Dermis microvascular lymphatic vessel endothelial cell (primary cell): ENCODE data around the gene SCAI. TPM values are rescaled to one million over a fixed set of nuclear protein-coding genes. Genes with fewer than 3 reads are reported as not detected.
"Not testable (repeated sequence)": the region's sequence is repeated elsewhere in the genome, so short reads cannot be mapped to it uniquely, and the experiment has no call there.

Source experiments
- DNase-seq, 2 donors: peaks; one replicate each; pipeline versions ENCODE4 v3.0.0 to v3.0.0-alpha.2; 2010; ENCODE audit warnings: low read depth in 2 of 2
- total RNA-seq: library from RNA; depleted of rRNA; stranded (reverse); fragments of >200 nt; gene quantifications from 2 replicates; pipeline ENCODE4 v1.2.1, GENCODE V29; 2014

Gene SCAI
- total RNA-seq: 2.7 and 3.7 TPM in 2 replicates

GRCh38 chr9:125143377-125144090, at the start of gene SCAI:
Gene SCAI (minus strand): TSS chr9:125143528. CDS start chr9:125143437, 91 bp downstream.
- peak; percentile 94 to 99 for DNase-seq

GRCh38 chr9:125190361-125190801, 47.1 kb upstream of the SCAI start:
- peak in 1 of 2 donors; percentile 11 for DNase-seq

- DNase-seq: peak; percentile 90 to 97
These were observed 46.3 kb upstream of the SCAI start, which contains the start of gene PPP6C for GRCh38 chr9:125189361-125190289. Gene PPP6C (minus strand): TSS chr9:125189803. CDS start chr9:125189718, 85 bp downstream.

GRCh38 chr9:125189011-125189360, 45.7 kb upstream of the SCAI start:
- DNase-seq: peak in 1 of 2 donors; percentile 35

- DNase-seq: no peak
These were observed 40.2 kb upstream of the SCAI start for GRCh38 chr9:125183561-125183960.

- peak in 1 of 2 donors; percentile 70 for DNase-seq
These were observed 39.7 kb upstream of the SCAI start for GRCh38 chr9:125183054-125183453.

- DNase-seq: not testable (repeated sequence)
These were observed 38.4 kb upstream of the SCAI start for GRCh38 chr9:125181756-125182155.

GRCh38 chr9:125180876-125181275, 37.5 kb upstream of the SCAI start:
- DNase-seq: no peak

- DNase-seq: not testable (repeated sequence)
These were observed 36.4 kb upstream of the SCAI start for GRCh38 chr9:125179776-125180175.

GRCh38 chr9:125177888-125178287, 34.6 kb upstream of the SCAI start:
- DNase-seq: no peak

GRCh38 chr9:125176636-125177035, 33.3 kb upstream of the SCAI start:
- no peak for DNase-seq

- DNase-seq: peak; percentile 25 to 58
These were observed 28.9 kb upstream of the SCAI start for GRCh38 chr9:125172031-125172755.

- no peak for DNase-seq
These were observed 26.6 kb upstream of the SCAI start for GRCh38 chr9:125169895-125170294.

GRCh38 chr9:125166762-125167161, 23.4 kb upstream of the SCAI start:
- DNase-seq: no peak

- DNase-seq: not testable (repeated sequence)
These were observed 19.6 kb upstream of the SCAI start for GRCh38 chr9:125162891-125163290.

- DNase-seq: no peak
These were observed 18.1 kb upstream of the SCAI start for GRCh38 chr9:125161284-125161918.

GRCh38 chr9:125160750-125161149, 17.4 kb upstream of the SCAI start:
- DNase-seq: no peak

- no peak for DNase-seq
These were observed 13.2 kb upstream of the SCAI start for GRCh38 chr9:125156551-125156950.

- DNase-seq: no peak
These were observed 10.5 kb upstream of the SCAI start for GRCh38 chr9:125153712-125154367.

GRCh38 chr9:125151730-125152129, 8.4 kb upstream of the SCAI start:
- no peak for DNase-seq
